Measurements from ENCODE around the gene C20orf96. TPM values are rescaled to one million over a fixed set of nuclear protein-coding genes. Genes with fewer than 3 reads are reported as not detected.

C20orf96 gene
- total RNA-seq, 1 donor from 2014 or later, result 11.6 TPM

DNA sequence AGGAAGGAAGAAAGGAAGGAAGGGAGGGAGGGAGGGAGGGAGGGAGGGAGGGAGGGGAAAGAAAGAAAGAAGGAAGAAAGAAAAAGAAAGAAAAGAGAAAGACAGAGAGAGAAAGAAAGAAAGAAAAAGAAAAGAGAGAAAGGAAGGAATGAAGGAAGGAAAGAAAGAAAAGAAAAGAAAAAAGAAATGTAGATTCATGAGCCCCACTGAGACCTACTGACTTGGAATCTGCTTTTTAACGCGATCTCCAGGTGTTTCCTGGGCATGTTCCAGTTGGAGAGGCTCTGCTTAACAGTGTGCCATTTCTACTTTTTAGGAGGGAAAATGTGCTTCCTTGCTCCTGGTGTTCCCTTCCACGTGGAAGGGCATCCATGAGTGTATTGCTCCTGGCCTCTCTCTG lies 16.7 kb downstream of the C20orf96 start:
- TF ChIP-seq, protein P1, sequence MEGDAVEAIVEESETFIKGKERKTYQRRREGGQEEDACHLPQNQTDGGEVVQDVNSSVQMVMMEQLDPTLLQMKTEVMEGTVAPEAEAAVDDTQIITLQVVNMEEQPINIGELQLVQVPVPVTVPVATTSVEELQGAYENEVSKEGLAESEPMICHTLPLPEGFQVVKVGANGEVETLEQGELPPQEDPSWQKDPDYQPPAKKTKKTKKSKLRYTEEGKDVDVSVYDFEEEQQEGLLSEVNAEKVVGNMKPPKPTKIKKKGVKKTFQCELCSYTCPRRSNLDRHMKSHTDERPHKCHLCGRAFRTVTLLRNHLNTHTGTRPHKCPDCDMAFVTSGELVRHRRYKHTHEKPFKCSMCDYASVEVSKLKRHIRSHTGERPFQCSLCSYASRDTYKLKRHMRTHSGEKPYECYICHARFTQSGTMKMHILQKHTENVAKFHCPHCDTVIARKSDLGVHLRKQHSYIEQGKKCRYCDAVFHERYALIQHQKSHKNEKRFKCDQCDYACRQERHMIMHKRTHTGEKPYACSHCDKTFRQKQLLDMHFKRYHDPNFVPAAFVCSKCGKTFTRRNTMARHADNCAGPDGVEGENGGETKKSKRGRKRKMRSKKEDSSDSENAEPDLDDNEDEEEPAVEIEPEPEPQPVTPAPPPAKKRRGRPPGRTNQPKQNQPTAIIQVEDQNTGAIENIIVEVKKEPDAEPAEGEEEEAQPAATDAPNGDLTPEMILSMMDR (IDR thresholded peaks at IDR 0.05), result no peak
- no peaks in the 10 kb centered on the region for H3K9me3 ChIP-seq

DNA sequence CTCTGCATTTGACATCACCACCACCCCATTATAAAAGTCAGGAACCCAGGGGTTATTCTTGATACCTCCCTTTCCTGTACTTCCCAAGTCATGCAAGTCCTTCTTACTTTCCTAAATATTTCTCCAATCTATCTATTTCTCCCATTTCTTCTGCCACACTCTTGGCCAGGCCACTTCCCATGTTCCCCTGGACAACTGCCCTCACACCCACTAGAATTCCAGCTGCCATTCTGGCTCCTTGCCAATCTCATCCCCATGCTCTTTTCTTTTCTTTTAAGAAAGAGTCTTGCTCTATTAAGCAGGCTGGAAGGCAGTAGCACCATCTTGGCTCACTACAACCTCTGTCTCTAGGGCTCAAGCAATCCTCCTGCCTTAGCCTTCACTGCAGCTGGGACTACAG lies 17.8 kb downstream of the C20orf96 start:
- Histone ChIP-seq H3K27ac (no peak overlapping the region), H3K9me3 (no peaks in the 10 kb centered on the region), H3K4me1 (no peaks in the 10 kb centered on the region), H3K36me3 (peaks cover 22% of the 10 kb centered on the region), H3K27me3 (ENCODE audit: low read depth) (no peaks in the 10 kb centered on the region), H3K4me3 (no peak overlapping the region)
- intact Hi-C loops (cut with DNase I), result no loop called here
- ATAC-seq (no peak), DNase-seq (no peak)
- TF ChIP-seq, protein P1 (IDR thresholded peaks at IDR 0.05), result no peak

More for the DNA sequence above, 16.7 kb downstream of the C20orf96 start:
- DNase-seq (no peak), ATAC-seq (no peak)
- Histone ChIP-seq H3K36me3 (peaks cover 30% of the 10 kb centered on the region), H3K27ac (no peak overlapping the region), H3K4me3 (no peak overlapping the region), H3K4me1 (no peaks in the 10 kb centered on the region), H3K27me3 (ENCODE audit: low read depth) (no peaks in the 10 kb centered on the region)
- intact Hi-C loops (cut with DNase I), result no loop called here

DNA sequence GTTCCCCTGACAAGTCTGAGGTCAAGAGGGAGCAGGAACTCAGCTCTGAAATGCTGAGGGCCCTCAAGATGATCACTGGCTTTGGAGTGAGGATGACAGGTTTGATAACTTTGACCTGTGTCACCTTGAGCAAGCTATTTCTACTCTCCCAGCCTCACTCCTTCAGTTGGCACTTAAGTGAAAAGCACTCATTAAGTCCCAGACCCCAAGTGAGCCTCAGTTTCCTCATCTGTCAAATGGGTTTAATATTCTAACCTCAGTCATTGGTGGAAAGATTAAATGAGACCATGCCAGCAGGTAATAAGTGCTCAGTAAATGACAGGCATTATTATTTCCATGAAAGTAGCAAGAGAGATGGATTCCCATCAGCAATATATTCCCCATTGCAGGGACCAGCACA lies 19.0 kb downstream of the C20orf96 start:
- ATAC-seq (no peak), DNase-seq (no peak)
- peaks cover 10% of the 10 kb centered on the region for H3K36me3 ChIP-seq
- no peaks in the 10 kb centered on the region for H3K9me3 ChIP-seq
- H3K27me3 ChIP-seq (ENCODE audit: low read depth), result no peaks in the 10 kb centered on the region
- H3K4me1 ChIP-seq, result peaks cover 2% of the 10 kb centered on the region
- TF ChIP-seq, protein P1 (IDR thresholded peaks at IDR 0.05), result no peak
- no peak overlapping the region for H3K4me3 ChIP-seq
- no peak overlapping the region for H3K27ac ChIP-seq
- intact Hi-C loops (cut with DNase I), result no loop called here

DNA sequence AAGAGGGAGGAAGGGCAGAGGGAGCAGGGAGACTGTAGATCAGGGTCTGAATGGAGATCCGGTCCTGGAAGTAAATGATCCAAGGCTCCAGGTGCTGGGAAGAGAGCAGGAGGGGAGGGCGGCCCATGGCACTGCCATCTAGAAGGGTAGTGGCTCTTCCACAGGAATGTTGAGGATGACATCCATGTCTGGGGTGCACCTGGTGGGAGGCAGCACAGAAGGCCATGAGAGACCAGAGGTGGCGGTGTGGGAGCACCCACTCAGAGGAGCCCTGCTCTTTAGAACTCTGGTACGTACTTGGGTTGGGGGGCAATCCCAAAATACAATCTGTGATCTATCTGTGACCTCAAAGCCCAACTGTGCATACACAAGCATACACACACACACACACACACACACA lies 19.5 kb downstream of the C20orf96 start:
- intact Hi-C loops (cut with DNase I), result no loop called here
- TF ChIP-seq, protein P1 (IDR thresholded peaks at IDR 0.05), result no peak

DNA sequence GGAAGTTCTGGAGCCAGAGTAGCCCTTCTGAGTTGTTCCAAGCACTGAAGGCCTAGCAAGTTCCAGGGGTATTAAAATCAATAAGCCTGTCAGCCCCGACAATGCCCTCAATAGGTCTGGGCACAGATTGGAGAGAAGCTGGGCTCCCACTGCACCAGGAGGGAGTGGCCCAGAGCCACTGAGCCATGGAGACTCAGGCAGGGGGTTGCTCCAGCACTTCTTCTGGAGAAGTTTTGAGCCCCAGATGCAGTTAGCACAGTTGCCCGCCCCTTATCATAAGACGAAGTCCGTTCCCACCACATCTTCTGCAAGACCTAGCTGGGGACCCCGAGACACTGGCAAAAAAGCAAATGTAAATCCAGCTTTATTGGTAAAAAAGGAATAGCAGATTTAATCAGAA lies 20.0 kb downstream of the C20orf96 start:
- intact Hi-C loops (cut with DNase I), result no loop called here
- Histone ChIP-seq H3K9me3 (no peaks in the 10 kb centered on the region), H3K36me3 (no peaks in the 10 kb centered on the region), H3K27me3 (ENCODE audit: low read depth) (no peaks in the 10 kb centered on the region), H3K4me1 (peaks cover 4% of the 10 kb centered on the region), H3K4me3 (no peak overlapping the region), H3K27ac (no peak overlapping the region)
- TF ChIP-seq, protein P1 (IDR thresholded peaks at IDR 0.05), result no peak
- ATAC-seq (no peak), DNase-seq (no peak)

More for the DNA sequence above, 19.5 kb downstream of the C20orf96 start:
- Histone ChIP-seq H3K4me1 (peaks cover 4% of the 10 kb centered on the region), H3K27me3 (ENCODE audit: low read depth) (no peaks in the 10 kb centered on the region), H3K4me3 (no peak overlapping the region), H3K36me3 (peaks cover 5% of the 10 kb centered on the region), H3K9me3 (no peaks in the 10 kb centered on the region), H3K27ac (no peak overlapping the region)
- ATAC-seq, result no peak
- no peak for DNase-seq
